Breast epithelium (tissue), 4 donors: Measurements from ENCODE around the gene KCNC1. TPM values are rescaled to one million over a fixed set of nuclear protein-coding genes. Genes with fewer than 3 reads are reported as not detected.

Source experiments
- DNase-seq, 2 donors: peaks; one replicate each; pipeline ENCODE4 v3.0.0-alpha.2; 2019; ENCODE audit warnings: low spot score in 2 of 2
- H3K27ac ChIP-seq, 2 donors: fragments of 200-600 bp; sonication (generic) in 1 of 2; one replicate each; pipeline ENCODE4 v1.5.1; 2016 to 2019; ENCODE audit warnings: mild to moderate bottlenecking in 1 of 2
- H3K27me3 ChIP-seq, 2 donors: fragments of 200-600 bp; sonication (generic) in 1 of 2; one replicate each; pipeline versions ENCODE4 v1.5.1 to v1.6.0; 2017 to 2019; ENCODE audit warnings: control low read depth in 1 of 2, mild to moderate bottlenecking in 1 of 2
- H3K36me3 ChIP-seq: fragments of 200-600 bp; one replicate; pipeline ENCODE4 v1.5.1; 2019
- H3K4me1 ChIP-seq, 2 donors: fragments of 200-600 bp; sonication (generic); one replicate each; pipeline ENCODE4 v1.5.1; 2016 to 2019; ENCODE audit warnings: control low read depth in 1 of 2
- H3K4me3 ChIP-seq, 3 donors: fragments of 200-600 bp; sonication (generic); 1 replicate in 2 of 3; 2 replicates in 1 of 3; pipeline ENCODE4 v1.5.1; 2016 to 2019; ENCODE audit warnings: mild to moderate bottlenecking in 3 of 3, moderate library complexity in 2 of 3
- H3K9me3 ChIP-seq, 2 donors: fragments of 200-600 bp; sonication (generic) in 1 of 2; one replicate each; pipeline ENCODE4 v1.5.1; 2016 to 2019; ENCODE audit warnings: control low read depth in 1 of 2
- POLR2A ChIP-seq: fragments of 450-650 bp; IDR thresholded peaks from one replicate; pipeline ENCODE4 v1.6.1; 2016; ENCODE audit warnings: antibody characterized with exemption, mild to moderate bottlenecking, moderate library complexity
- POLR2AphosphoS5 ChIP-seq, 3 donors: sonication (generic); formaldehyde crosslinking; IDR thresholded peaks; one replicate each; pipeline ENCODE4 v1.6.1; 2017; ENCODE audit warnings: antibody characterized with exemption in 3 of 3
- intact Hi-C: fragments of 100-400 bp; cut with DNase I; formaldehyde crosslinking; loops from one replicate; pipeline ENCODE4 v1.15.1; 2023; ENCODE audit warnings: low total_unique reads
- total RNA-seq, 3 donors: library from RNA; depleted of rRNA; stranded (reverse); fragments of >200 nt; gene quantifications; one replicate each; pipeline ENCODE4 v1.1.0, GENCODE V29; 2016
- TF ChIP-seq, protein P1 (sequence below), 3 donors: fragments of 450-650 bp; IDR thresholded peaks; one replicate each; pipeline ENCODE4 v1.5.1; 2016 to 2017; ENCODE audit warnings: antibody characterized with exemption in 3 of 3, mild to moderate bottlenecking in 3 of 3, moderate library complexity in 3 of 3

KCNC1 gene
- total RNA-seq, 3 donors from 2014 or later = 0.15 TPM; not detected in 2

DNA sequence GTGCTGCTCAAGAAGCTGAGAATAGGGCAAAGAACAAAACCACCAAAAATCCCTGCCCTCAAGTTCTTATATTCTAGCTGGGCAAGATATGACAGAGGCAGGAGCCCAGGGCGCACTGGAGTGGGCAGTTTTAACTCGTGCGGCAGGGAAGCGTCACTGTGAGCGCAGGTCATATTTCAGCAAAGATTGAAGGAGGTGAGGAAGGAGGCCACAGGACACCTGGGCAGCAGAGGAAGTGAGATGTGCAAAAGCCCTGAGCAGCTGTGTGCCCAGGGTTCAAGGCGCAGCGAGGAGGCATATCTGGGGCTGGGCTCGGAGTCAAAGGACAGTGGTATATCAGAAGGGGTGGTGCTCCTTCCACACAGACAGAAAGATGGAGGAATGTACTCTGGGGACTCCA, 13.5 kb downstream of the KCNC1 start:
- H3K9me3 ChIP-seq = no peaks in the 10 kb centered on the region
- H3K27ac ChIP-seq = no peak overlapping the region
- no peaks in the 10 kb centered on the region for H3K36me3 ChIP-seq
- peak in 1 of 2 donors; percentile 22 for DNase-seq
- no peak overlapping the region for H3K4me3 ChIP-seq
- intact Hi-C loops = no loop called here
- TF ChIP-seq POLR2AphosphoS5 (IDR thresholded peaks at IDR 0.05) = no peak
- TF ChIP-seq, protein P1, sequence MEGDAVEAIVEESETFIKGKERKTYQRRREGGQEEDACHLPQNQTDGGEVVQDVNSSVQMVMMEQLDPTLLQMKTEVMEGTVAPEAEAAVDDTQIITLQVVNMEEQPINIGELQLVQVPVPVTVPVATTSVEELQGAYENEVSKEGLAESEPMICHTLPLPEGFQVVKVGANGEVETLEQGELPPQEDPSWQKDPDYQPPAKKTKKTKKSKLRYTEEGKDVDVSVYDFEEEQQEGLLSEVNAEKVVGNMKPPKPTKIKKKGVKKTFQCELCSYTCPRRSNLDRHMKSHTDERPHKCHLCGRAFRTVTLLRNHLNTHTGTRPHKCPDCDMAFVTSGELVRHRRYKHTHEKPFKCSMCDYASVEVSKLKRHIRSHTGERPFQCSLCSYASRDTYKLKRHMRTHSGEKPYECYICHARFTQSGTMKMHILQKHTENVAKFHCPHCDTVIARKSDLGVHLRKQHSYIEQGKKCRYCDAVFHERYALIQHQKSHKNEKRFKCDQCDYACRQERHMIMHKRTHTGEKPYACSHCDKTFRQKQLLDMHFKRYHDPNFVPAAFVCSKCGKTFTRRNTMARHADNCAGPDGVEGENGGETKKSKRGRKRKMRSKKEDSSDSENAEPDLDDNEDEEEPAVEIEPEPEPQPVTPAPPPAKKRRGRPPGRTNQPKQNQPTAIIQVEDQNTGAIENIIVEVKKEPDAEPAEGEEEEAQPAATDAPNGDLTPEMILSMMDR (IDR thresholded peaks at IDR 0.05) = no peak
- no peak for TF ChIP-seq POLR2A
- no peaks in the 10 kb centered on the region for H3K27me3 ChIP-seq
- no peaks in the 10 kb centered on the region for H3K4me1 ChIP-seq

DNA sequence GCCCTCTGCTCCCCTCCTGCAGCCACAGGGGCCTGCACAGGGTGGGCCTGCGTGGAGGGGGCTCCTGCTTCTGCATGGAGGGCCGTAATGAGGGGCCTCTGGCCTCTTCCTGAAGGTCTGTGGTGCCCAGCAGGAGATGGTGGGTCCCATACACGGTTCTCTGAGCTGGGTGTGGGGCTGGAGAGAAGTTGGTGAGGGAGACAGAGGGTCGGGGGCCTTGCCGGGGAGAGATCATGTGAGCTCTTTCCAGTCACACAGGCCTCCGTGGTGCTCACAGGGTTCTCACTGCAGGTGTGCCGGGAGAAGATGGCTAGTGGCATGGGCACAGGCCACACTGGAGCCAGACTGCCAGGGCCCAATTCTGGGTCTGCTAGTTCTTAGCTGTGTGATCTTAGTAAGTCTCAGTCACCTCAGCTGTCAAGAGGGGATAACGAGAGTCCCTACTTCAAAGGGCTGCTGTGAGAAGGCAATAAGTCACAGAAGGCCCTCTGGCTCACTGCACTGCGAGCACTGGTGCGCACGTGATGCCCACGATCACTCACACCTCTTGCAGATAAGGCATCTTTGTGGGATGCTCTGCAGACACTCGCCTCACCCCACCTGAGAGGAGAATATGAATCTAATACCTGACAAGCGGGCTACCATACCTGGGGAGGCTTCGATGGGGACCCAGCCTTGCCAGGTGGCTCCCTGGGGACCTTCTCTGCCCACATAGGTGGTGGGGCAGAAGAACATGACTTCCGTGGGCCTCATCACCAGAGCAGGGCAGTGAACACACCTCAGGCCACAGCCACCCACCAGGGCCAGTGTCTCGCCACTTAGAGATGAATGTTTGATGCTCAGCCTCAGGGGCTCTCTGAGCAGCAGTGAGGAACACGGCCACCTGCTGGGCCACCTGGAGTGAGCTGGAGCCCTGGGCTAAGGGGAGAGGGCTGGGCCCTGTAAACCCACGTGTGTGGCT, 14.5 kb downstream of the KCNC1 start:
- intact Hi-C loops = no loop called here
- H3K27ac ChIP-seq = no peak overlapping the region
- H3K4me3 ChIP-seq = no peak overlapping the region
- no peaks in the 10 kb centered on the region for H3K27me3 ChIP-seq
- no peaks in the 10 kb centered on the region for H3K9me3 ChIP-seq
- no peaks in the 10 kb centered on the region for H3K36me3 ChIP-seq
- DNase-seq = peak in 1 of 2 donors; percentile 20
- TF ChIP-seq POLR2A (no peak), POLR2AphosphoS5 (IDR thresholded peaks at IDR 0.05) (no peak)
- TF ChIP-seq, protein P1 (IDR thresholded peaks at IDR 0.05) = no peak
- H3K4me1 ChIP-seq = no peaks in the 10 kb centered on the region

DNA sequence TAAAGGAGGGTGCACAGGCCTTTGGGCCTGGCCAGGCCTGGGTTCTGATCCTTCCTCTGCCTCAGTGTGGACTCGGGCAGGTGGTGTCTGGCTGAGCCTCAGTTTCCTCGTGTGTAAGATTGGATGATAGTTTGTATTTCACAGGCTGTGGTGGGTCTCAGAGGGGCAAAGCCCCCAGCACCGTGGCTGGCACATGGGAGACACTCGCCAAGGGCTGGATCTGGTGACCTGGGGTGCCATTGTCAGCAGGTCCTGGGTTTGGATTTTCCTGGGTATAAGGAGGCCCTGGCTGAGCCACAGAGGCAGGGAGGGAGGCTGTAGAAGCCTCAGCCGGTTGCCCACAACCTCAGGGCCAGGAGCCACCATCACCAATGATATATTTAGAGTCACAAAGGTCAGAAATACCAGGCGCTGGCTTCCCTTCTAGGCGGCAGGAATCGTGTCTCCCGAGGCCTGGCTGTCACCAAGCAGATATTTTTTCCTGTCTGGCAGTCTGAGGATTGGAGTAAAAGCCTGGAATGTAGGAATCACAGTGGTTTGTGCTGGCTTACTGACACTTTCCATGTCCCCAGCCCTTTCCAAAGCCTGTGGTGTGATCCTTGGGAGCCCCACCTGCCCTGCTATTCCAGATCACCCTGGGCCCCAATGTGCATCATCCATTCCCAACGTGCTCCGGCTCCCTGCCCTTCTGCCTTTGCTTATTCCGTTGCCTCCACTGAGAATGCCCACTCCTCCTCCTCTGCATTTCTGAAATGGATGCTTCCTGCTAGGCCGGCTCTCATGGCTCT, 15.6 kb downstream of the KCNC1 start:
- intact Hi-C loops = no loop called here
- Histone ChIP-seq H3K27me3 (no peaks in the 10 kb centered on the region), H3K36me3 (no peaks in the 10 kb centered on the region), H3K4me1 (no peaks in the 10 kb centered on the region), H3K27ac (no peak overlapping the region), H3K9me3 (no peaks in the 10 kb centered on the region), H3K4me3 (no peak overlapping the region)
- TF ChIP-seq, protein P1 (IDR thresholded peaks at IDR 0.05) = no peak
- TF ChIP-seq POLR2A (no peak), POLR2AphosphoS5 (IDR thresholded peaks at IDR 0.05) (no peak)
- peak in 1 of 2 donors; percentile 28 for DNase-seq

DNA sequence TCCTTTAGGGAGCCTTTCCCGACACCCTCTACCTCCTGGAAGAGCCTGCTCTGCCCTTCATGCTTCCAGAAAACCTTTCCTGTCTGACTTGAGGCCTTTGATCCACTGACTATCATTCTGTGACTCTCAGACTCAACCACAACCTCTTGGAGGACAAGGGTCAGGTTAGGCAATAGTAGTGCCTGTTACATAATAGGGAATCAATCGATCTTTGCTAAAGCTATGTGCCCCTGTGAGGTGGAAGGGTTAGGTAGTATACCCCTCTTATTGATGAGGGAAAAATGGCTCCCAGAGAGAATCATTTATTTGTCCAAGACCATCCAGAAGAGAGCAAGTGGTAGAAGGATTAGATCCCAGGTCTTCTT, 16.2 kb downstream of the KCNC1 start:
- intact Hi-C loops = no loop called here
- H3K4me3 ChIP-seq = no peak overlapping the region
- no peaks in the 10 kb centered on the region for H3K4me1 ChIP-seq
- no peak for DNase-seq
- H3K9me3 ChIP-seq = no peaks in the 10 kb centered on the region
- no peaks in the 10 kb centered on the region for H3K36me3 ChIP-seq
- TF ChIP-seq, protein P1 (IDR thresholded peaks at IDR 0.05) = no peak
- TF ChIP-seq POLR2A = no peak
- no peak for TF ChIP-seq POLR2AphosphoS5 (IDR thresholded peaks at IDR 0.05)
- no peak overlapping the region for H3K27ac ChIP-seq
- no peaks in the 10 kb centered on the region for H3K27me3 ChIP-seq

DNA sequence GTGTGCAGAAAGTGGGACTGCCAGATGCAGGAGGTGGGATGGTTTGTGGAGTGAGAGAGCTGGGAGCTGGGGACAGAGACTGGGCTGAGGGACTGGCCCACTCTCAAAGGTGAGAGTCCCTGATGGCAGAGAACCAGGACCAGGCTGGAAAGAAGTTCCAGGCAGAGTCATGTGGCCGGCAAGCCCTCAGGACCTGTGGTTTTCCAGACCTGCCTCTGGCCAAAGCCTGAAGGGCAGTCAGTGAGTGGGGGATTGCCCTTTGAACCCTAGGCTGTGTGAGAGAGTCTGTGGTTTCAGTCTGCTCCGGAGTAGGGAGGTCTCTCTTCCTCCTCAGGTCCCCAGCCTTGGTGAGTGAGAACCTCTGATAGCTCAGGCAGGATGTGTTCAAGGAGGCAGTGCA, 17.0 kb downstream of the KCNC1 start:
- Histone ChIP-seq H3K27me3 (no peaks in the 10 kb centered on the region), H3K4me1 (no peaks in the 10 kb centered on the region), H3K27ac (no peak overlapping the region), H3K4me3 (no peak overlapping the region), H3K36me3 (no peaks in the 10 kb centered on the region), H3K9me3 (no peaks in the 10 kb centered on the region)
- intact Hi-C loops = no loop called here
- DNase-seq = no peak
- TF ChIP-seq POLR2AphosphoS5 (IDR thresholded peaks at IDR 0.05) (no peak), POLR2A (no peak)
- TF ChIP-seq, protein P1 (IDR thresholded peaks at IDR 0.05) = no peak
